AG09309 (cell line): ENCODE results near the gene LPAR3.

Experiments used
- DNase-seq: peaks from one replicate; pipeline ENCODE4 v3.0.0-alpha.2; 2010; ENCODE audit warnings: low read depth
- H3K4me3 ChIP-seq: 2 replicates; pipeline ENCODE4 v1.5.1; 2011; ENCODE audit warnings: mild to moderate bottlenecking, low read depth, low read length, moderate library complexity; ENCODE audit not compliant: control insufficient read depth
- CTCF ChIP-seq: IDR thresholded peaks from 2 replicates; pipeline ENCODE4 v1.5.1; 2011; ENCODE audit warnings: mild to moderate bottlenecking, low read depth, low read length, inconsistent platforms; ENCODE audit not compliant: insufficient read depth, control insufficient read depth; ENCODE audit errors: missing control alignments

Gene LPAR3

GRCh38 chr1:84823991-84824390 is 69.0 kb downstream of the LPAR3 start:
- no peak for TF ChIP-seq CTCF
- DNase-seq, result no peak
- H3K4me3 ChIP-seq, result no peak overlapping the region

- no peak for DNase-seq
- no peak for TF ChIP-seq CTCF
- H3K4me3 ChIP-seq, result no peak overlapping the region
Measured at GRCh38 chr1:84823511-84823910, 69.5 kb downstream of the LPAR3 start.

GRCh38 chr1:84810343-84810742 is 82.7 kb downstream of the LPAR3 start:
- H3K4me3 ChIP-seq, result no peak overlapping the region
- DNase-seq, result no peak
- no peak for TF ChIP-seq CTCF

- no peak overlapping the region for H3K4me3 ChIP-seq
- DNase-seq, result no peak
- TF ChIP-seq CTCF, result no peak
Measured at GRCh38 chr1:84809023-84809422, 84.0 kb downstream of the LPAR3 start.

GRCh38 chr1:84803604-84804003 is 89.4 kb downstream of the LPAR3 start:
- DNase-seq, result no peak
- no peak for TF ChIP-seq CTCF
- no peak overlapping the region for H3K4me3 ChIP-seq

- H3K4me3 ChIP-seq, result no peak overlapping the region
- DNase-seq, result no peak
- TF ChIP-seq CTCF, result no peak
Measured at GRCh38 chr1:84802567-84803232, 90.3 kb downstream of the LPAR3 start.
